Measurements from ENCODE around the gene ABCD4. TPM values are rescaled to one million over a fixed set of nuclear protein-coding genes. Genes with fewer than 3 reads are reported as not detected.

The ABCD4 gene
- polyA plus RNA-seq, 1 of the 3 experiments (the other 2 are of a cell fraction): 37.0 TPM

DNA sequence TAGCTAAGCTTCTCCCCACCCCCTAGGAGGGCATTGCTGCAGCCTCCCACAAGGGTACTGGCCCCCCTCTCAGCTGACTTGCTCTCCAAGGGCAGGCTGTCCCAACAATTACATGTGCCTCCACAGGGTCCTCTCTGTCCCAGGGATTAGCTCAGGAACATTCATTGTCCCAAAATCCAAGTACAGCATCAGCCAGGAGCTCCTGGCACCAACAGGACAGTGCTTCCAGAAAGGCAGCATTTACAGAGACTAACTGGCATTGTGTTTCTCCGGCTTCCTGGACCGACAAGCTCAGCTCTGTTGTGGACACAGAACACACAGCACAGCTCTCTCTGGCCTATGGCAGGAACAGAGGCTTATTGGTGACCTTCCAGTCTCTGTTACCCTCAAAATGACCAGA lies 21.7 kb downstream of the ABCD4 start:
- H3K4me1 ChIP-seq (ENCODE audit: control insufficient read depth in 1 of 2, insufficient read depth in 2 of 2, low read depth in 1 of 2, low read length in 1 of 2): no peaks in the 10 kb centered on the region
- DNase-seq: no peak
- H3K4me3 ChIP-seq (ENCODE audit: low read depth in 2 of 2, low read length in 1 of 2): no peak overlapping the region
- peaks cover 3% of the 10 kb centered on the region for H3F3A ChIP-seq (replicated peaks; ENCODE audit: insufficient read depth)
- TF ChIP-seq, protein P1, sequence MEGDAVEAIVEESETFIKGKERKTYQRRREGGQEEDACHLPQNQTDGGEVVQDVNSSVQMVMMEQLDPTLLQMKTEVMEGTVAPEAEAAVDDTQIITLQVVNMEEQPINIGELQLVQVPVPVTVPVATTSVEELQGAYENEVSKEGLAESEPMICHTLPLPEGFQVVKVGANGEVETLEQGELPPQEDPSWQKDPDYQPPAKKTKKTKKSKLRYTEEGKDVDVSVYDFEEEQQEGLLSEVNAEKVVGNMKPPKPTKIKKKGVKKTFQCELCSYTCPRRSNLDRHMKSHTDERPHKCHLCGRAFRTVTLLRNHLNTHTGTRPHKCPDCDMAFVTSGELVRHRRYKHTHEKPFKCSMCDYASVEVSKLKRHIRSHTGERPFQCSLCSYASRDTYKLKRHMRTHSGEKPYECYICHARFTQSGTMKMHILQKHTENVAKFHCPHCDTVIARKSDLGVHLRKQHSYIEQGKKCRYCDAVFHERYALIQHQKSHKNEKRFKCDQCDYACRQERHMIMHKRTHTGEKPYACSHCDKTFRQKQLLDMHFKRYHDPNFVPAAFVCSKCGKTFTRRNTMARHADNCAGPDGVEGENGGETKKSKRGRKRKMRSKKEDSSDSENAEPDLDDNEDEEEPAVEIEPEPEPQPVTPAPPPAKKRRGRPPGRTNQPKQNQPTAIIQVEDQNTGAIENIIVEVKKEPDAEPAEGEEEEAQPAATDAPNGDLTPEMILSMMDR (IDR thresholded peaks at IDR 0.05): no peak
- TF ChIP-seq, protein P2, sequence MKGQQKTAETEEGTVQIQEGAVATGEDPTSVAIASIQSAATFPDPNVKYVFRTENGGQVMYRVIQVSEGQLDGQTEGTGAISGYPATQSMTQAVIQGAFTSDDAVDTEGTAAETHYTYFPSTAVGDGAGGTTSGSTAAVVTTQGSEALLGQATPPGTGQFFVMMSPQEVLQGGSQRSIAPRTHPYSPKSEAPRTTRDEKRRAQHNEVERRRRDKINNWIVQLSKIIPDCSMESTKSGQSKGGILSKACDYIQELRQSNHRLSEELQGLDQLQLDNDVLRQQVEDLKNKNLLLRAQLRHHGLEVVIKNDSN (IDR thresholded peaks at IDR 0.05; ENCODE audit: borderline replicate concordance, low read depth): no peak
- WGBS (ENCODE audit: low lambda C conversion rate): 95% methylated on average over 2 of the region's 2 CpGs
- H2AFZ ChIP-seq (ENCODE audit: low read depth): no peak overlapping the region
- no peaks in the 10 kb centered on the region for H3K9me3 ChIP-seq
- H3K36me3 ChIP-seq (replicated peaks in 1 of 2; ENCODE audit: control insufficient read depth in 1 of 2, insufficient read depth in 2 of 2, low read length in 1 of 2): peaks cover 8 to 18% of the 10 kb centered on the region in 2 experiments
- ChIA-PET POLR2A (no interaction called here), CTCF (interaction anchor here (0.8 to 1.5 kb wide), 3 partner anchors 9 to 24 kb away, joined by 3 to 5 read pairs (median 4); no protein-coding TSS in a partner anchor)
- H3K27me3 ChIP-seq (ENCODE audit: insufficient read depth): no peaks in the 10 kb centered on the region
- no peak overlapping the region for H3K27ac ChIP-seq (ENCODE audit: low read depth in 2 of 2, low read length in 1 of 2)
- H3K9me2 ChIP-seq: no peaks in the 10 kb centered on the region
- H3K9ac ChIP-seq: no peak overlapping the region
- no peak overlapping the region for H3K4me2 ChIP-seq
- H3K79me2 ChIP-seq (ENCODE audit: insufficient read depth): no peaks in the 10 kb centered on the region
- H4K20me1 ChIP-seq (ENCODE audit: insufficient read depth): no peaks in the 10 kb centered on the region

- Histone ChIP-seq H3K4me3 (ENCODE audit: low read depth in 2 of 2, low read length in 1 of 2) (no peak overlapping the region), H3K27me3 (ENCODE audit: insufficient read depth) (no peaks in the 10 kb centered on the region), H2AFZ (ENCODE audit: low read depth) (no peak overlapping the region), H3F3A (replicated peaks; ENCODE audit: insufficient read depth) (peaks cover 3% of the 10 kb centered on the region), H3K27ac (ENCODE audit: low read depth in 2 of 2, low read length in 1 of 2) (no peak overlapping the region), H3K4me2 (no peak overlapping the region), H3K79me2 (ENCODE audit: insufficient read depth) (no peaks in the 10 kb centered on the region), H3K9me2 (no peaks in the 10 kb centered on the region), H3K9me3 (no peaks in the 10 kb centered on the region), H4K20me1 (ENCODE audit: insufficient read depth) (no peaks in the 10 kb centered on the region), H3K36me3 (replicated peaks in 1 of 2; ENCODE audit: control insufficient read depth in 1 of 2, insufficient read depth in 2 of 2, low read length in 1 of 2) (peaks cover 0 to 2% of the 10 kb centered on the region in 2 experiments), H3K4me1 (ENCODE audit: control insufficient read depth in 1 of 2, insufficient read depth in 2 of 2, low read depth in 1 of 2, low read length in 1 of 2) (no peaks in the 10 kb centered on the region), H3K9ac (no peak overlapping the region)
- DNase-seq: no peak
- 70% methylated on average over 2 of the region's 2 CpGs for WGBS (ENCODE audit: low lambda C conversion rate)
- CTCF ChIA-PET: interaction anchor here (1.2 to 2.5 kb wide), 3 partner anchors 16 to 27 kb away, joined by 5 to 15 read pairs (median 5); no protein-coding TSS in a partner anchor
- POLR2A ChIA-PET: interaction anchor here (1.2 kb wide), 1 partner anchor 8 kb away, joined by 4 read pairs; no protein-coding TSS in a partner anchor
- TF ChIP-seq, protein P3, sequence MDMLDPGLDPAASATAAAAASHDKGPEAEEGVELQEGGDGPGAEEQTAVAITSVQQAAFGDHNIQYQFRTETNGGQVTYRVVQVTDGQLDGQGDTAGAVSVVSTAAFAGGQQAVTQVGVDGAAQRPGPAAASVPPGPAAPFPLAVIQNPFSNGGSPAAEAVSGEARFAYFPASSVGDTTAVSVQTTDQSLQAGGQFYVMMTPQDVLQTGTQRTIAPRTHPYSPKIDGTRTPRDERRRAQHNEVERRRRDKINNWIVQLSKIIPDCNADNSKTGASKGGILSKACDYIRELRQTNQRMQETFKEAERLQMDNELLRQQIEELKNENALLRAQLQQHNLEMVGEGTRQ (IDR thresholded peaks at IDR 0.05; ENCODE audit: borderline replicate concordance, low read depth, low read length): no peak
- TF ChIP-seq MEF2A (IDR thresholded peaks at IDR 0.05; ENCODE audit: borderline replicate concordance, low read depth) (no peak), RFX5 (IDR thresholded peaks at IDR 0.05; ENCODE audit: low read length) (no peak), REST (IDR thresholded peaks at IDR 0.05; ENCODE audit: low read depth, low read length) (no peak), FOXJ3 (CRISPR knock-in tag; IDR thresholded peaks at IDR 0.05) (no peak), EZH2phosphoT487 (IDR thresholded peaks at IDR 0.05; ENCODE audit: borderline replicate concordance, low read depth) (no peak), RXRA (IDR thresholded peaks at IDR 0.05; ENCODE audit: borderline replicate concordance, low read depth) (no peak), GABPA (IDR thresholded peaks at IDR 0.05; ENCODE audit: low read depth) (no peak), TCF12 (IDR thresholded peaks at IDR 0.05) (no peak), TAF1 (IDR thresholded peaks at IDR 0.05; ENCODE audit: borderline replicate concordance, low read depth, low read length) (no peak), ELF1 (IDR thresholded peaks at IDR 0.05) (no peak), JUND (IDR thresholded peaks at IDR 0.05) (no peak)
- TF ChIP-seq, protein P4, sequence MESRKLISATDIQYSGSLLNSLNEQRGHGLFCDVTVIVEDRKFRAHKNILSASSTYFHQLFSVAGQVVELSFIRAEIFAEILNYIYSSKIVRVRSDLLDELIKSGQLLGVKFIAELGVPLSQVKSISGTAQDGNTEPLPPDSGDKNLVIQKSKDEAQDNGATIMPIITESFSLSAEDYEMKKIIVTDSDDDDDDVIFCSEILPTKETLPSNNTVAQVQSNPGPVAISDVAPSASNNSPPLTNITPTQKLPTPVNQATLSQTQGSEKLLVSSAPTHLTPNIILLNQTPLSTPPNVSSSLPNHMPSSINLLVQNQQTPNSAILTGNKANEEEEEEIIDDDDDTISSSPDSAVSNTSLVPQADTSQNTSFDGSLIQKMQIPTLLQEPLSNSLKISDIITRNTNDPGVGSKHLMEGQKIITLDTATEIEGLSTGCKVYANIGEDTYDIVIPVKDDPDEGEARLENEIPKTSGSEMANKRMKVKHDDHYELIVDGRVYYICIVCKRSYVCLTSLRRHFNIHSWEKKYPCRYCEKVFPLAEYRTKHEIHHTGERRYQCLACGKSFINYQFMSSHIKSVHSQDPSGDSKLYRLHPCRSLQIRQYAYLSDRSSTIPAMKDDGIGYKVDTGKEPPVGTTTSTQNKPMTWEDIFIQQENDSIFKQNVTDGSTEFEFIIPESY (IDR thresholded peaks at IDR 0.05; ENCODE audit: borderline replicate concordance, low read depth): no peak
- TF ChIP-seq, protein P1 (IDR thresholded peaks at IDR 0.05): no peak
These were observed 24.7 kb downstream of the ABCD4 start for GRCh38 chr14:74278080-74278479.

Measured in SK-N-SH (cell line).